Neutrophil (primary cell): ENCODE measurements around the gene IQSEC1.

Experiments used
- H3K27ac ChIP-seq: fragments of 200-600 bp; sonication (generic); 2 replicates; pipeline ENCODE4 v1.5.1; 2016; ENCODE audit warnings: mild to moderate bottlenecking, moderate library complexity
- H3K27me3 ChIP-seq: fragments of 200-600 bp; sonication (generic); 2 replicates; pipeline ENCODE4 v1.6.0; 2016; ENCODE audit warnings: mild to moderate bottlenecking
- H3K36me3 ChIP-seq: fragments of 200-600 bp; sonication (generic); 2 replicates; pipeline ENCODE4 v1.5.1; 2017
- H3K4me1 ChIP-seq, 2 experiments: fragments of 200-600 bp in 1 of 2; sonication (generic) in 1 of 2; 1 replicate in 1 of 2; 2 replicates in 1 of 2; pipeline versions ENCODE4 v1.5.1 to v1.6.1; 2013 to 2016; ENCODE audit warnings: low read depth in 1 of 2, low read length in 1 of 2, mild to moderate bottlenecking in 1 of 2, moderate library complexity in 1 of 2; ENCODE audit not compliant: control insufficient read depth in 1 of 2, insufficient read depth in 1 of 2
- H3K4me3 ChIP-seq, 2 experiments: fragments of 200-600 bp in 1 of 2; sonication (generic) in 1 of 2; 1 replicate in 1 of 2; 2 replicates in 1 of 2; pipeline ENCODE4 v1.5.1; 2013 to 2016; ENCODE audit warnings: low read depth in 1 of 2, low read length in 1 of 2, mild to moderate bottlenecking in 1 of 2, moderate library complexity in 1 of 2
- H3K9me3 ChIP-seq: fragments of 200-600 bp; sonication (generic); 2 replicates; pipeline ENCODE4 v1.5.1; 2016
- TF ChIP-seq, protein P1 (sequence below): fragments of 200-600 bp; sonication (generic); IDR thresholded peaks from 2 replicates; pipeline ENCODE4 v1.5.1; 2016; ENCODE audit warnings: antibody characterized with exemption

The IQSEC1 gene

GRCh38 chr3:13077431-13078162, 4.4 kb upstream of the IQSEC1 start:
- no peaks in the 10 kb centered on the region for H3K36me3 ChIP-seq
- no peak overlapping the region for H3K27ac ChIP-seq
- TF ChIP-seq, protein P1, sequence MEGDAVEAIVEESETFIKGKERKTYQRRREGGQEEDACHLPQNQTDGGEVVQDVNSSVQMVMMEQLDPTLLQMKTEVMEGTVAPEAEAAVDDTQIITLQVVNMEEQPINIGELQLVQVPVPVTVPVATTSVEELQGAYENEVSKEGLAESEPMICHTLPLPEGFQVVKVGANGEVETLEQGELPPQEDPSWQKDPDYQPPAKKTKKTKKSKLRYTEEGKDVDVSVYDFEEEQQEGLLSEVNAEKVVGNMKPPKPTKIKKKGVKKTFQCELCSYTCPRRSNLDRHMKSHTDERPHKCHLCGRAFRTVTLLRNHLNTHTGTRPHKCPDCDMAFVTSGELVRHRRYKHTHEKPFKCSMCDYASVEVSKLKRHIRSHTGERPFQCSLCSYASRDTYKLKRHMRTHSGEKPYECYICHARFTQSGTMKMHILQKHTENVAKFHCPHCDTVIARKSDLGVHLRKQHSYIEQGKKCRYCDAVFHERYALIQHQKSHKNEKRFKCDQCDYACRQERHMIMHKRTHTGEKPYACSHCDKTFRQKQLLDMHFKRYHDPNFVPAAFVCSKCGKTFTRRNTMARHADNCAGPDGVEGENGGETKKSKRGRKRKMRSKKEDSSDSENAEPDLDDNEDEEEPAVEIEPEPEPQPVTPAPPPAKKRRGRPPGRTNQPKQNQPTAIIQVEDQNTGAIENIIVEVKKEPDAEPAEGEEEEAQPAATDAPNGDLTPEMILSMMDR = no peak
- no peak overlapping the region for H3K4me3 ChIP-seq
- no peaks in the 10 kb centered on the region for H3K9me3 ChIP-seq
- peaks cover 60% of the 10 kb centered on the region for H3K27me3 ChIP-seq
- H3K4me1 ChIP-seq = no peaks in the 10 kb centered on the region

DNA sequence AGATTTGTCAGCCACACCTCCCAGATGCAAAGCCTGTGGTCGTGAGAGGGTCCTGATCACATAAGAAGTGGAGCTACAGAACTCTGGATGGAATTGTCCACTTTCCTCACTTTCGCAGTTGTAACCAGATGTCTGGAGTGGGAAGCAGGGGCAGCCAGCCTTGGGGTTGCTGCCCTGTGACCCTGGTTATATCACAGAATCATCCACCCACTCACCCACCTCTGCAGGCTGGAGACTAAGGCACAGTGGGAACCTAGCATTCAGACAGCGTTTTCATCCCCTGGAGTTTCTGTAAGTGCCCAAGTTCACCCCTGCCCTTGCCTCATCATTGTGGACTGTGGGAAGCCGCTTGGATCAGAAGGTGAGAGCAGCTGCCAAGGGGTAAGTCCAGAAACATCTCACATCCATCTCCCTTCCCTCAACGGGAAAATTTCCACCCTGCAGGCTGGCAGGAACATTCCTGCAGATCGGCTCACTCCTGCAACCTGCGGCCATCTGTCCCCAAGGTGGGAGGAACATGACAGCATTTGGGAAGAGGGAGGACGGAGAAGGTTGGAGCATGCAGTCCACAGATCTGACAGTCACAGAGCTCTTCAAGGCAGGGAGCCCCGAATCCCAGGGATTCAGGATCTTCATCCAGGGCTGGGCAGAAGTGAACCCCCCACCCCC, 2.9 kb upstream of the IQSEC1 start:
- Histone ChIP-seq H3K27ac (no peak overlapping the region), H3K36me3 (no peaks in the 10 kb centered on the region), H3K4me3 (no peak overlapping the region), H3K27me3 (peaks cover 75% of the 10 kb centered on the region), H3K9me3 (no peaks in the 10 kb centered on the region), H3K4me1 (no peaks in the 10 kb centered on the region)
- TF ChIP-seq, protein P1 = no peak

- Histone ChIP-seq H3K27ac (no peak overlapping the region), H3K4me1 (no peaks in the 10 kb centered on the region), H3K27me3 (peaks cover 71% of the 10 kb centered on the region), H3K36me3 (no peaks in the 10 kb centered on the region), H3K4me3 (no peak overlapping the region), H3K9me3 (no peaks in the 10 kb centered on the region)
- TF ChIP-seq, protein P1 = no peak
These were observed 2.1 kb upstream of the IQSEC1 start for GRCh38 chr3:13075318-13075717.

GRCh38 chr3:13074006-13074375, 762 bp upstream of the IQSEC1 start:
- no peak overlapping the region for H3K4me3 ChIP-seq
- no peaks in the 10 kb centered on the region for H3K9me3 ChIP-seq
- H3K27me3 ChIP-seq = peaks cover 71% of the 10 kb centered on the region
- TF ChIP-seq, protein P1 = no peak
- no peak overlapping the region for H3K27ac ChIP-seq
- H3K4me1 ChIP-seq = peaks cover 10 to 12% of the 10 kb centered on the region in 2 experiments
- no peaks in the 10 kb centered on the region for H3K36me3 ChIP-seq

GRCh38 chr3:13072600-13073325, 466 bp downstream of the IQSEC1 start:
- Histone ChIP-seq H3K9me3 (no peaks in the 10 kb centered on the region), H3K27ac (no peak overlapping the region), H3K27me3 (peaks cover 63% of the 10 kb centered on the region), H3K4me1 (peaks cover 11 to 14% of the 10 kb centered on the region in 2 experiments), H3K36me3 (no peaks in the 10 kb centered on the region), H3K4me3 (no peak overlapping the region)
- TF ChIP-seq, protein P1 = no peak
